Right ventricle myocardium superior (tissue), 1 donor: Measurements from ENCODE around the gene BTN1A1. TPM values are rescaled to one million over a fixed set of nuclear protein-coding genes. Genes with fewer than 3 reads are reported as not detected.
"Not testable (repeated sequence)": the region's sequence is repeated elsewhere in the genome, so short reads cannot be mapped to it uniquely, and the experiment has no call there.

Experiments used
- ATAC-seq: fragments of 200-7000 bp; cut with Tn5 transposase; one replicate; pipeline ENCODE4 v1.9.1; 2020; ENCODE audit warnings: mild to moderate bottlenecking; ENCODE audit not compliant: poor library complexity
- DNase-seq: peaks from one replicate; pipeline ENCODE4 v3.0.0-alpha.2; 2020
- intact Hi-C: fragments of 100-400 bp; cut with DNase I; formaldehyde crosslinking; loops from one replicate; pipeline ENCODE4 v1.11.2; 2022
- total RNA-seq: library from RNA; stranded (reverse); fragmentation: NEBNext Ultra II Directional; extraction: Animal tissue kit (Norgen Biotek cat#: 25700); gene quantifications from one replicate; pipeline ENCODE4 v1.2.1, GENCODE V29; 2021
- donor health status: DM: no; HTN: yes; CAD: no; lungs with severe emphysema.

Gene BTN1A1
- total RNA-seq, 1 donor from 2014 or later: not detected

DNA sequence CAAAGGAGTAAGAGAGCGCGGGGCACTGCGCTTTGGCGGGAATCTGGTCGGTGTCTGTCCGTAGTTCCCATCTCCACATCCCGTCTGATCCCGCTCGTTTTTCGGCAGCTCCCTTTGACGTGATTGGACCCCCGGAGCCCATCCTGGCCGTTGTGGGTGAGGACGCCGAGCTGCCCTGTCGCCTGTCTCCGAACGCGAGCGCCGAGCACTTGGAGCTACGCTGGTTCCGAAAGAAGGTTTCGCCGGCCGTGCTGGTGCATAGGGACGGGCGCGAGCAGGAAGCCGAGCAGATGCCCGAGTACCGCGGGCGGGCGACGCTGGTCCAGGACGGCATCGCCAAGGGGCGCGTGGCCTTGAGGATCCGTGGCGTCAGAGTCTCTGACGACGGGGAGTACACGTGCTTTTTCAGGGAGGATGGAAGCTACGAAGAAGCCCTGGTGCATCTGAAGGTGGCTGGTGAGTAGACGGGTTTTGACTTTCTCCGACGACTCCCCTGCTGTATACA lies 1.4 kb downstream of the BTN1A1 start:
- ATAC-seq (peak; percentile 63), DNase-seq (peak; percentile 60)
- intact Hi-C loops: no loop called here

DNA sequence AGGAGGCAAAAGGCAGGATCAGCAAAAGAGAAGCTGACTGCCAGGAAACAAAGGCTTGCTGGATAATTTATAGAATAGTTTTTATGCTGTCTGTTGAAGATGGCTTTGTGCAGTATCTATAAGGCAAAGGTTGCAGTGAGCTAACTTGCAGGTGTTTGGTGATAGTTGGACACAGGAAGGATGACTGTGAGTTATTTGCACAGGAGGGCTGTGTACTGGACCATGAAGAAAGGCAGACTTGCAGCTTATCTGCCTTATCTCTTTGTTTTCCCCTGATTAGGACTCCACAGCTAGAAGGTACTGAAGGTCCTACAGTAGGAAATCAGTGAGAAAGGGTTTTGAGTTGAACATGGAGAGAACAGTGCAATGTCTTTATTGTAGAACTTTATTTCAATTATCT lies 2.1 kb downstream of the BTN1A1 start:
- DNase-seq: no peak

DNA sequence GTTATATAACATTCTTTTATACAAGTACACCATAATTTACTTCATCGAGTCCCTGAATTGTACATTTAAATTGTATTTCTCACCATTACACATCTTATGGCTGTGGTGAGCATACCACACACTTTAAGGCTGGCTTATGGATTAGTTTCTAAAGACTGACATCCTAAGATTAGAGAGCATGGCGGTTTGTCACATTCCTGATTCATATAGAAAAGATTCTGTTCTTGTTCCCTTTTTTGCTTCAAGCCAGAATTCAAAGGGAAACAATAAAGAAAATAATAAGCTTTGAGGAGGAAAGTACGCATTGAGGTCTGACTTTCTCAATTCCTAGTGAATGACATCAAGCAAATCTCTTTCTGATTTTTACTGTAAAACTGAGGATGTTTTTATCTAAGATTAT lies 2.5 kb downstream of the BTN1A1 start:
- intact Hi-C loops: no loop called here
- ATAC-seq: no peak
- DNase-seq: no peak

More for the DNA sequence above, 2.1 kb downstream of the BTN1A1 start:
- intact Hi-C loops: no loop called here
- ATAC-seq: no peak

DNA sequence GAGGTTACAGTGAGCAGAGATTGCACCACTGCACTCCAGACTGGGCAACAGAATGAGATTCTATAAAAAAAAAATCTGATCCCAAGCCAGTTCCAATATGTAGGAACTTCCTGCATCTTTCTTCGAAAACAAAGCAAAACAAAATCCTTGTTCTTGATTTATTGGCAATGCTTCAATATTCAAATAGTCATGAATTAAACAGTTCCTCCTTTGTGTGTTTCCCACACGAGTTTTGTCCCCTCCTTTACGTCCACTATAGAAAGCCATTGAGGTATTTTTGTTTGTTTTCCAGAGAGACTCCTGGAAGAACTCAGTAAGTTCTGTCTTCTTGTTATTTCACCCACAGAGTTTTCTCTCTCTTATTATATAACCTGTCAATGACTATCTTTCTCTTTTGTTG lies 7.6 kb downstream of the BTN1A1 start:
- intact Hi-C loops: no loop called here
- DNase-seq (no peak), ATAC-seq (no peak)

DNA sequence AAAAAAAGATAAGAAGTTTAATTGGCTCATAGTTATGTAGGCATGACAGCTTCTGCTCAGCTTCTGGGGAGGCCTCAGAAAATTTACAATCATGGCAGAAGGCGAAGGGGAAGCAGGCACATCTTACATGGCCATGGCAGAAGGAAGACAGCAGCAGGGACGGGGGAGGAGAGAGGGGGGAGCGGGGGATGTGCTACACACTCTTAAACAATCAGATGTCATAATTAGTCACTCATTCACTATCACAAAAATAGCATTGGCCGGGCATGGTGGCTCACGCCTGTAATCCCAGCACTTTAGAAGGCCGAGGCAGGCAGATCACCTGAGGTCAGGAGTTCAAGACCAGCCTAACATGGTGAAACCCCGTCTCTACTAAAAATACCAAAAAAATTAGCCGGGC lies 10.9 kb downstream of the BTN1A1 start:
- DNase-seq, ATAC-seq, intact Hi-C loops: not testable (repeated sequence)

DNA sequence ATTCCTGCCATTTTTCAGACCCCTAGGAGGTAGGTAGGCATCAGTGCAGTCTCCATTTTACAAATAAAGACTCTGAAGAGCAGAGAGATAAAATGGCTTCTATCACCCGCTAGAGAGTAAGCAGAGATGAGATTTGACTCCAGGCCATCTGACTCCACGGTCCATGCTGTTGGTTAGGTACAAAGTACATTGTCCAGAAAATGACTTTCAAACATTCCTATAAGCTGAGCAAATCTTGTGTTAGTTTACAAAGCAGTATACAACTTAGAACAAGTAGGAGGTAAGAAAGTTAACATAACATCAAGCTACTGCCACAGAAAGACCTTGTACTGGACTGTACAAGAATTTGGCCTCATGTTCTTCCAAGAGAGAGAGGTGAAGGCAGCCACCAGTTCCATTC lies 14.9 kb downstream of the BTN1A1 start:
- ATAC-seq (no peak), DNase-seq (no peak)
- intact Hi-C loops: no loop called here

DNA sequence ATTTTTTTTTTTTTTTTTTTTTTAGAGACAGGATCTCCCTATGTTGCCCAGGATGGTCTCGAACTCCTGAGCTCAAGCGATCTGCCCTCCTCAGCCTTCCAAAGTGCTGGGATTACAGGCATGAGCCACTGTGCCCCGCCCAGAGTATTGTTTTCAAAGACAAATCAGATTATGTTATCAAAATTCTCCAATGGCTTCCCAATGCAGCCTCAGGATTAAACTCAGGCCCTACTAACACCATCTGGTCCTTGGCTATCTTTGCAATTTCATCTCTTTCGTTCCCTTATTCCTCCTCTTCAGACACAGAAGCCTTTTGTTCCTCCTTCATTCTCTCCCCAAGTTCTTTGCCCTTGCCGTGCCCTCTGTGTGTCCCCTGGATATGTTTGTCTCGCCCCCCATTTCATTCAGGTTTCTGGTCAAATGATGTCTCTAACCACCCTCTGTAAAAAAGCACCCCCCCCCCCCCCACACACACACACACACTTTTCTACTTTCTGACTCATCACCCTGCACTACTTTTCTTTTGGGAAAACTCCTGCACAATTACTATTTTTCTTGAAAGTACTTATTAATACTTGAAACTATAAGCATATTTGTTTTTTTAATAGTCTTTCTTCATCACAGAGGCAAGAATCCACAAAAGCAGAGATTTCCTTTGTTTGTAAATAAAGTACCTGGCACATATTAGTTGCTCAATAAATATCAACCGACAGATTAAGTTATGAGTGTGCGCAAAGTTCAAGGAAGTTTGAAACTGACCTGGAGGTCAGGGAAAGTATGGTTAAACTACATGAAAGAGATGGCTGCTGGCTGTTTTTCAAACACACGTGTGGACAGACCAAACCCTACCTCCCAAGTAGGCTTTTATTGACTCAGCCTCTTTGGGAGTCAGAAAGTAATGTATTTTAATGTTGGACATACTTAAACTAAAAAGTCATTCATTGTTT lies 16.7 kb downstream of the BTN1A1 start:
- DNase-seq: no peak
- no peak for ATAC-seq
- intact Hi-C loops: no loop called here

DNA sequence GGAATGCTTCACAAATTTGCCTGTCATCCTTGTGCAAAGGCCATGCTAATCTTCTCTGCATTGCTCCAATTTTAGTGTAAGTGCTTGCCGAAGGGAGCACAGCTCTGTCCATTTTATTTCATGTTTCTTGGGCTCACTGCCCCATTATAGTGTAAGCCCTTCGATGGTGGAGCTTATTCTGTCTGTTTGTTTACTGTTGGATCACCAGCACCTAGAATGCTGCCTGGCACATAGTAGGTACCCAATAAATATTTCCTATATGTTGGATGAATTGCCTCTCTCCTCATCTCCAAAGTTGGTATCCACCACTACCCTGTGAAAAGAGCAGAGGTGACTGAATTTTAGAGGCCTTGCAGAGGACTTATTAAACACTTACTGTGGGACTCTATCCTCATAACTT lies 19.3 kb downstream of the BTN1A1 start:
- ATAC-seq: no peak
- intact Hi-C loops: no loop called here

DNA sequence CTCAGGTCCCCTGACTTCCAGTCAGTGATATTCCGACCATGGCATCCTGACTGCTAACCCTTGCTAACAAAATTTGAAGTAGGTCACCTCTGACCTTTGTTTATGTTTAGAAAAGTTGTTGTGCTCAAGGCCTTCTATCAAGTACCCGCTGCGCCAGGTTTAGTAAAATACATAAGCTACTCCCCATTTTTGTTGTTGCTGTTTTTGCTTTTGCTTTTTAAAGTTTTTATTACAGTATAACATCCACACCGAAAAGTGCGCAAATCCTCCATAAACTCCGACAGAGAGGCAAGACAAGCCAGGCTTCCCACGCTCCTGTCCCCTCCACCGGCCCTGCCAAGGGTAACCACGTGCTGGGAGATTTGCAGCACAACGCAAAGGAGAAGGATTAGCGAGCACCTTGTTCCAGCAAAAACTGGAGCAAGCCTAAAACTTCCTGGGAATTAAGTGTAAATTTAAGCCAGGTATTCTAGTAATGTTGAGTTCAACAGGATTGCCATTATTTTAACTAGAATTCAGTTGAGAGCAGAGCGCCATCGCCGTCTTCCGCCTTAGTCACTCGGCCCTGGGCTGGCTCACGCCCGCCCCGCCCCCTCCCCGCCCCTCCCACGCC lies 20.2 kb downstream of the BTN1A1 start:
- intact Hi-C loops: loop anchor here (2.0 kb wide), 1 partner anchor 16 kb away; no protein-coding TSS in a partner anchor
- ATAC-seq (peak; percentile 42), DNase-seq (peak; percentile 75)

More for the DNA sequence above, 19.3 kb downstream of the BTN1A1 start:
- DNase-seq: no peak

DNA sequence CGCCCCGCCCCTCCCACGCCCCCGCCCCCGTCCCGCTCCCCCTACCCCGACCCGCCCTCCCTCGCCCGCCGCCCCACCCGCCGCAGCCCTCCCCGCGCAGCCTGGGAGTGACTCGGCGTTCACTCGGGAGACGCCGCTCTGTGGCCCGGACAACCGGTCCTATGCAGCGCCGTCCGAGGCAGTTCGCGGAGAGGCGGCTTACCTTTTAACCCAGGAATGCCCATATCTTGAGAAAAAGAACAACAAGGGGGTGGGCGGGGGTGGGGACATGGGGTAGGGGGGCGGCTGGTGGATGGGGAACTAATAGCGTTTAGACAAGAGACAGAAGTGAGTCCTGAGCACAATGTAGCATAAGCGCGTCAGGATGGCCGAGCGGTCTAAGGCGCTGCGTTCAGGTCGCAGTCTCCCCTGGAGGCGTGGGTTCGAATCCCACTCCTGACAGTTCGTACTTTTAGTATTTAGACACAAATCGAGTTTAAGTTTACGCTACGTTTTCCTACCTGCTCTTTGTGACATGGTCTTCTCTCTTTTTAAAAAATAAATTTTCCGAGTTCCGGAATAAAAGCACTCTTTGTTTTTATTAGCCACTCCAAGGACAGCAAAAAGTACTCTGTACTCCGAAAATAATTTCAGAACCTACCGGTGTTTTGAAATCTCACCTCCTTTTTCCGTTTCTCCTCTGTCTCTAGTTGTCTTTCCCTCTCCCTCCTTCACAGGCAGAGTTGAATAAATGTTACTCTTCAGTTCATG lies 20.9 kb downstream of the BTN1A1 start:
- intact Hi-C loops: loop anchor here (2.0 kb wide), 1 partner anchor 16 kb away; no protein-coding TSS in a partner anchor
- ATAC-seq (peak; percentile 93), DNase-seq (peak; percentile 90)

DNA sequence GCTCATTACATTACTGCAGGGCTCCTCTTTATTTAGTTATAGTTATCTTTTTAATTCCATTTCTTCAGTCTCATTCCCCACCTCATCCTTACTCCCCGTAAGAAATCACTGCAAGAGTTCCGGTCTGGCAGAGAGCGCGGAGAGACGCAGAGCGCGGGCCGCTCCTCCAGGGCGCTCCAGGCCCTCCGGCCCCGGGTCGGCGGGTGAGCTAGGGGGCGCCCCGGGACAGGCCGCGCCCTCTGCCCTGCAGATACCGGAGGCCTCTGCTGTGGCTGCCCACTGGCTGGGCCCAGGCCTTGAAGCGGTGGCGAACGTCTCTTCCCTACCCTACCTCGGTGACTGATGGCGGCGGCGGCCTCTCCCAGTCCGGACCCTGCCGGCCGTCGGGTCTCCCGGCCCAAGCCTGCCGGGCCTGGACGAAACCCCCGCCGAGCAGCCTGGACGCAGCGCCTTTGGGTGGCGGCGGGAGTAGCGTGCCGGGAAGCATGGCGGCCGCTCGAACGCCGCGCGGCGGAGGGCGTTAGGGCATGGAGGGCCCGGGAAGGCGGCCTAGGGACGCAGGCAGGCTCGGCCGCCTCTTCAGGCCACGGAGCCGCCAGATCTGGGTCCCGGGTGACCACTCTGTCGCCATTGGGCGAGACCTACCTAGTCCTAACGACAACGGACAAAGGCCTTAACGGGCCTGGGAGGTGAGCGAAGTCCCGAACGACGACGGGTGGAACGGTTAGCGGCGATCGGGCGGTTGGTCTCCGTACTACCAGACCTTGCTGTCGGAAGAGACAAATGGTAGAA lies 21.7 kb downstream of the BTN1A1 start:
- DNase-seq: peak; percentile 90
- peak; percentile 96 for ATAC-seq
- intact Hi-C loops: loop anchor here (2.0 kb wide), 1 partner anchor 15 kb away; no protein-coding TSS in a partner anchor

DNA sequence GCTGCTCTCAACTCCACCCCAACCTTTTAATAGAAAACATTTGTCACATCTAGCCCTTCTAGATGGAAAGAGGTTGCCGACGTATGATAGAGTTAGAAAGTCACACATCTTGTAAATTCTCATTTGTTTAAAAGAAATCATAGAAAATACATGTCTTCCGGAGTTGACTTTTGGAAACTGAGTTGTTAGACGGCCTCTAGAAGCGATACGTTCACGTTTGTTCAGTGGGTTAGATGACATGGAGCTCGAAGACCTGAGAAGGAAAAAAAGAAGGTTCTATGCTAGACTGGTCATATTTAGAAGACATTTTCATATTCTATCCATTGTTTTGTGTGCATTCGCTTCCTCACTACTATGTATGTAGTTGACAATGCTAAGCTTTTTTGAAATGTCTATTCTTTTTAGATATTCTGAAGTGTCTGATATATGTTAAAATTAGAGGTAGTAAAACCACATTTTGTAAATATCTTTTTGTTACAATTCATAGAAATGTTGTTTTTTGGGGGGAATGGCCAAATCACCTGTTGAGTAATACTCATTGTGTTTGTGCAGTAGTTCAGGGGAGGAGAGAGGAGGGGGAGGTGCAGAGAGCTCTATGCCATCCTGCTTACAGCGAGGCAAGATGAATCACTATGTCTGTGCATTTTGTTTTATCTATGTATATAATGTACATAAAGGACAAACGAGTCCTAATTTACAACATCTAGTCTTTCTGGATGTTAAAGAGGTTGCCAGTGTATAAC lies 22.6 kb downstream of the BTN1A1 start:
- intact Hi-C loops, ATAC-seq, DNase-seq: not testable (repeated sequence)

DNA sequence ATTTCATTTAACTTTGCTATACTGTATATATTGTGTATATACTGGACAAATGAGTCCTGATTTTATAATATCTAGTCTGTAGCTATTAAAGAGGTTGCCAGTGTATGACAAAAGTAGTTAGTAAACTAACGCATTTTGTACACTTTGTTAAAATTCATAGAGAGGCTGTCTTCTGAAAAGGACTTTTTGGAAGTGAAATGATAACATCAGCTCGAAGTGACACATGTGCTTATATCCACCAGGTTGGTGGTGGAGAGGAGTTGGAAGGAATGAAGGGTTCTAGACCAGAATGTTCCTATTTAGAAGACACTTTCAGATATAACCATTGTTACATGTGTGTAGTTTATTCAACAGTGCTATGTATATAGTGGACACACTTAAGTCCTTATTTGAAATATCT lies 24.2 kb downstream of the BTN1A1 start:
- DNase-seq, intact Hi-C loops, ATAC-seq: not testable (repeated sequence)

DNA sequence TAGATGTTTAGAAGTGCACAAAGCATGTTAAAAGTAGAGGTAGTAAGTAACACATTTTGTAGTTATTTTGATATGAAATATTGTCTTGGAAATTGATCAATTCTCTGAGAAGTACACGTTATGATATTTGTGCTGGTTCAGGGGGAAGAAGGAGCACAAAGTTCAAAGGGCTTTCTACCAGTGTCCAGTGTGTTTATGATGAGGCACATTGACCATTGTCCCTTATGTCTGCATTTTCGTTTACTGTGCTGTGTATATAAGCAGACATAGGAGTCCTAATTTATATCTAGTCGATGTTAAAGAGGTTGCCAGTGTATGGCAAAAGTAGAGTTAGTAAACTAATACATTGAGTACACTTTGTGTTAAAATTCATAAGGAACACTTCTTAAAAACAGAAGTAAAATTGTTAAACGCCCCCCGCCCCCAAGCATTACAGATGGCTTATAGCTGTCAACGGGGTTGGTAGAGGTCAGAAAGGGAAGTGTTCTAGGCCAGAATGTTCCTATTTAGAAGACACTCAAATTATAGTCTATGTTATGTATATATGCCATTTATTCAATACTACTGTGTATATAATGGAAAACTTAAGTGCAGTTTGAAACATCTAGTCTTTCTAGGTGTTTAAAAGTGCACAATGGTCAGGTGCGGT lies 24.7 kb downstream of the BTN1A1 start:
- no peak for DNase-seq
- no peak for ATAC-seq
- intact Hi-C loops: no loop called here

DNA sequence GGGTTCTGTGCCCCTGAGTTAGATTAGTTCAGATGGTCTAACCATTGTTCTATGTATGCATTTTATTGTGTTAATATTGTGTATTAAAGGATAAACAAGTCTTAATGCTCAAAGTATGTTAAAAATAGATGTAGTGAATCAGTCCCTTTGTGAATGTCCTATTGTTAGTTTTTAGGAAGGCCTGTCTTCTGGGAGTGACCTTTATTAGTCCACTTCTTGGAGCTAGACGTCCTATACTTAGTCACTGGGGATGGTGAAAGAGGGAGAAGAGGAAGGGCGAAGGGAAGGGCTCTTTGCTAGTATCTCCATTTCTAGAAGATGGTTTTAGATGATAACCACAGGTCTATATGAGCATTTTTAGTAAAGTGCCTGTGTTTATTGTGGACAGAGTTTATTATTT lies 25.7 kb downstream of the BTN1A1 start:
- DNase-seq (no peak), ATAC-seq (no peak)
- intact Hi-C loops: no loop called here

DNA sequence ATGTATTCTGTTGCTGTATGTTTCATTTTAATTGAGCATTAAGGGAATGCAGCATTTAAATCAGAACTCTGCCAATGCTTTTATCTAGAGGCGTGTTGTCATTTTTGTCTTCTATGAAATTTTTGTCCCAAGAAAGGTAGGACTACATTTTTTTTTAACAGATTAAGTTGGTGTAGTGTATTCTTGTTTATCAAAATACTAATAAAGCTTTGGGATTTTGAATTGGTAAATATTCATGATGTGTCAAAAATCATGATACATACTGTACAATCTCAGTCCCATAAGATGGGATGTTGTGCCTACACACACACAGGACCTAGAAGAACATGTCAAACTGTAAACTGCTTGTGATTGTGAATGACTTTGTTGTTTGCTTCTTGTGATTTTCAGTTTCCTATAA lies 26.8 kb downstream of the BTN1A1 start:
- intact Hi-C loops: no loop called here
- ATAC-seq (no peak), DNase-seq (no peak)

DNA sequence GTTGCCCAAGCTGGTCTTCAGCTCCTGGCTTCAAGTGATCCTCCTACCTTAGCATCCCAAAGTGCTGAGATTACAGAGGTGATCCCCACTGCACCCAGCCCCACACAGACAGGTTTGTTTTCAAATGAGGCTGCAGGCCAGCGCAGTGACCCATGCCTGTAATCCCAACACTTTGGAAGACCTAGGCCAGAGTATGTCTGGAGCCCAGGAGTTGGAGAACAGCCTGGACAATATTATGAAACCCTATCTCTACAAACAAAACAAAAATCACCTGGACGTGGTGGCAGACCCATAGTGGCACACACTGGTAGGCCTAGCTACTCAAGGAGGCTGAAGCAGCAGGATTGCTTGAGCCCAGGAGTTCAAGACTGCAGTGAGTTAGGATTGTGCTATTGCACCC lies 30.1 kb downstream of the BTN1A1 start:
- ATAC-seq (no peak), DNase-seq (no peak)
- intact Hi-C loops: no loop called here
